Measurements from ENCODE around the gene ZNF621. TPM values are rescaled to one million over a fixed set of nuclear protein-coding genes. Genes with fewer than 3 reads are reported as not detected.
A peak's percentile ranks its signal among the peaks of the same experiment; 100 is the strongest.

The ZNF621 gene
- total RNA-seq, 1 donor, result 21.4 TPM

- H3K4me1 ChIP-seq (ENCODE audit: insufficient read depth, low read length), result peaks cover under 1% of the 10 kb centered on the region
- no peaks in the 10 kb centered on the region for H4K20me1 ChIP-seq (ENCODE audit: insufficient read depth, low read length)
- no peak overlapping the region for H2AFZ ChIP-seq (ENCODE audit: low read length)
- no peak overlapping the region for H3K4me2 ChIP-seq (ENCODE audit: insufficient read depth, low read length)
- no peaks in the 10 kb centered on the region for H3K79me2 ChIP-seq (ENCODE audit: insufficient read depth, low read length)
- H3K9me3 ChIP-seq (ENCODE audit: low read depth, low read length), result no peaks in the 10 kb centered on the region
- no peaks in the 10 kb centered on the region for H3K27me3 ChIP-seq (ENCODE audit: insufficient read depth, low read length)
- TF ChIP-seq CTCF (IDR thresholded peaks at IDR 0.05; ENCODE audit: extremely low read depth, low read depth, low read length), result no peak
- no peak overlapping the region for H3K27ac ChIP-seq (ENCODE audit: low read depth, low read length)
- H3K36me3 ChIP-seq (ENCODE audit: insufficient read depth, low read length), result no peaks in the 10 kb centered on the region
- no peak for DNase-seq (ENCODE audit: insufficient read length, low spot score, missing footprints)
- no peak overlapping the region for H3K4me3 ChIP-seq (ENCODE audit: insufficient read depth, low read length)
Observed at GRCh38 chr3:40511031-40511718, 13.6 kb upstream of the ZNF621 start.

DNA sequence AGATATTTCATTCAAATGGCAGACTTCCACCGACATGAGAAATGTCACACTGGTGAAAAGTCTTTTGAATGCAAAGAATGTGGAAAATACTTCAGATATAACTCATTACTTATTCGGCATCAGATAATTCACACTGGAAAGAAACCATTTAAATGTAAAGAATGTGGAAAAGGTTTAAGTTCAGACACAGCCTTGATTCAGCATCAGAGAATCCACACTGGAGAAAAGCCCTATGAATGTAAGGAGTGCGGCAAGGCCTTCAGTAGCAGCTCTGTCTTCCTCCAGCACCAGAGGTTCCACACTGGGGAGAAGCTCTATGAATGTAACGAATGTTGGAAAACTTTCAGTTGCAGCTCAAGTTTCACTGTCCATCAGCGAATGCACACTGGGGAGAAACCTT lies 8.6 kb upstream of the ZNF621 start:
- H3K4me1 ChIP-seq (ENCODE audit: insufficient read depth, low read length), result no peaks in the 10 kb centered on the region
- H3K9me3 ChIP-seq (ENCODE audit: low read depth, low read length), result no peaks in the 10 kb centered on the region
- H3K27ac ChIP-seq (ENCODE audit: low read depth, low read length), result peak overlapping the region; percentile 14
- peak overlapping the region; percentile 54 for H2AFZ ChIP-seq (ENCODE audit: low read length)
- no peak for TF ChIP-seq CTCF (IDR thresholded peaks at IDR 0.05; ENCODE audit: extremely low read depth, low read depth, low read length)
- no peaks in the 10 kb centered on the region for H3K27me3 ChIP-seq (ENCODE audit: insufficient read depth, low read length)
- no peak for DNase-seq (ENCODE audit: insufficient read length, low spot score, missing footprints)
- peak overlapping the region; percentile 6 for H3K4me2 ChIP-seq (ENCODE audit: insufficient read depth, low read length)
- H3K36me3 ChIP-seq (ENCODE audit: insufficient read depth, low read length), result no peaks in the 10 kb centered on the region
- no peaks in the 10 kb centered on the region for H3K79me2 ChIP-seq (ENCODE audit: insufficient read depth, low read length)
- H4K20me1 ChIP-seq (ENCODE audit: insufficient read depth, low read length), result no peaks in the 10 kb centered on the region
- no peak overlapping the region for H3K4me3 ChIP-seq (ENCODE audit: insufficient read depth, low read length)

- no peaks in the 10 kb centered on the region for H3K4me1 ChIP-seq (ENCODE audit: insufficient read depth, low read length)
- H3K4me3 ChIP-seq (ENCODE audit: insufficient read depth, low read length), result no peak overlapping the region
- H3K4me2 ChIP-seq (ENCODE audit: insufficient read depth, low read length), result no peak overlapping the region
- H3K79me2 ChIP-seq (ENCODE audit: insufficient read depth, low read length), result no peaks in the 10 kb centered on the region
- H3K27ac ChIP-seq (ENCODE audit: low read depth, low read length), result no peak overlapping the region
- no peaks in the 10 kb centered on the region for H3K27me3 ChIP-seq (ENCODE audit: insufficient read depth, low read length)
- H2AFZ ChIP-seq (ENCODE audit: low read length), result no peak overlapping the region
- no peak for DNase-seq (ENCODE audit: insufficient read length, low spot score, missing footprints)
- H3K9me3 ChIP-seq (ENCODE audit: low read depth, low read length), result no peaks in the 10 kb centered on the region
- H3K36me3 ChIP-seq (ENCODE audit: insufficient read depth, low read length), result no peaks in the 10 kb centered on the region
- no peaks in the 10 kb centered on the region for H4K20me1 ChIP-seq (ENCODE audit: insufficient read depth, low read length)
- TF ChIP-seq CTCF (IDR thresholded peaks at IDR 0.05; ENCODE audit: extremely low read depth, low read depth, low read length), result no peak
Observed at GRCh38 chr3:40518067-40518466, 6.7 kb upstream of the ZNF621 start.

DNA sequence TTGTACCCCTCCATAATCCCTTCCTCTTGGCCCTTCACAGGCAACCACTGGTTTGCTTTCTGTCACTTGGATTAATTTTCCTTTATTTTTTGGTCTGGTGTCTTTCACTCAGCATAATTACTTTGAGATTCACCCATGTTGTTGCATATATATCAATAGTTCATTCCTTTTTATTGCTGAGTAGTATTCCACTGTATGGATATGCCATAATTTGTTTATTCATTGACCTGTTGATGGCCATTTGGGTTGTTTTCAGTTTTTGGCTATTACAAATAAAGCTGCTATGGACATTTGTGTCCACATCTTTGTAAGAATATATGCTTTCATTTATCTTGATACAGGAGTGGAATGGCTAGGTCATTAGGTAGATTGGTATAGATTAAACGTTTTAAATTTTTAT lies 5.9 kb upstream of the ZNF621 start:
- Histone ChIP-seq H3K9me3 (ENCODE audit: low read depth, low read length) (no peaks in the 10 kb centered on the region), H3K79me2 (ENCODE audit: insufficient read depth, low read length) (no peaks in the 10 kb centered on the region), H3K36me3 (ENCODE audit: insufficient read depth, low read length) (no peaks in the 10 kb centered on the region), H3K27me3 (ENCODE audit: insufficient read depth, low read length) (no peaks in the 10 kb centered on the region), H4K20me1 (ENCODE audit: insufficient read depth, low read length) (no peaks in the 10 kb centered on the region), H3K27ac (ENCODE audit: low read depth, low read length) (no peak overlapping the region), H3K4me2 (ENCODE audit: insufficient read depth, low read length) (no peak overlapping the region), H3K4me1 (ENCODE audit: insufficient read depth, low read length) (no peaks in the 10 kb centered on the region), H2AFZ (ENCODE audit: low read length) (no peak overlapping the region), H3K4me3 (ENCODE audit: insufficient read depth, low read length) (no peak overlapping the region)
- no peak for DNase-seq (ENCODE audit: insufficient read length, low spot score, missing footprints)
- no peak for TF ChIP-seq CTCF (IDR thresholded peaks at IDR 0.05; ENCODE audit: extremely low read depth, low read depth, low read length)
